NCI-H2107 (cell line): ENCODE measurements around the gene ABHD14A.

ENCODE experiments used
- DNase-seq: peaks from one replicate; lab custom pipeline; 2025; lab: John Stamatoyannopoulos, UW

The ABHD14A gene

DNA sequence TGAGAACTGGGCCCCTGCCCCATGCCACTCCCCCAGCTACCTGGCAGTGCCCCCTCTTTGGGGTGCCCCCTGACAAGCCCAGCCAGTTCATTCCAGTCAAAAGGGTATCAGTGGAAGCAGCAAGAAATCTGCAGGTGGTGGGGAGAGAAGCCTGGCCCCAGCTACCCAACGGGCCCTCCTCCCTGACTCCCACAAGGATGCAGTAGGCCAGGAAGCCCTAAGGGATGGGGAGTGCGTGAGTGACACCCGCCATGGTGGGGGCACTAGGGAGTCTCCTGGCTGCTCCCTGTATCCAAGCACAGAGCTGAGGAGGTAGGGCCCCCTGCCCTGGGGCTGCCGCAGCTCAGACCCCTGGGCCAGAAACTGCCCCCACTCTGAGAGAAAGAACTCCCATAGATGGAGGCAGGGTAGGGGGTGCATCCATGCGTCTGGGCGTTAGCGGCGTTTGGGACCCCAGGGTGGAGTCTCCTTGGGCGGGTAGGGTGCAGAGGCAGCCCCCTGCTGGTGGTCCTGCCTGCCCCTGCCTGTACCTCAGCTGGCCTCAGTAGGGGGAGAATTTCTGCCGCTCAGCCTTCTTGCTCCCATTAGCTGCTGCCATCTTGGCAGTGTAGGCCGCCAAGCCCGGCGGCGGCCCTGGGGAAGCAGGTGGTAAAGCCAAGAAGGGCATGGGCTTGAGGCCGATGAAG, 17.2 kb upstream of the ABHD14A start:
- no peak for DNase-seq

- no peak for DNase-seq
Measured at GRCh38 chr3:51958603-51959521, 16.0 kb upstream of the ABHD14A start.

GRCh38 chr3:51959651-51960050, 15.2 kb upstream of the ABHD14A start:
- no peak for DNase-seq

DNA sequence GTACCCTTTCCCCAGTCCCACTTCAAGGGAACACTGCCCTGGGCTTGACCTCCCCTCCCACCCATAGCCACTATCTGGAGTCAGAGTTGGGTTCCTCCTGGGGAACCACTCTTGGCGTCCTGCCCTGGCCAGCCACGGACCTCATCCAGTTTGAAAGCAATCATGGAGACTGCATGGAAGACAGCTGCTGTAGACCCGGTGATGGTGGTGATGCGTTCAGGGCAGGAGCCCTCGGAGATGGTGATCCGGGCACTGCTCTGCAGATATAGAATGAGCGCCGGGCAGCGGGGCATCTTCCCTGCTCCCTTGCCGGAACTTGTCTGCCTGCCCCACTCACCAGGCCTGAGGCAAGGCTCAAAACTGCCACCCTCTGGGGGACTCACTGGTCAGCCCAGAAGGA, 14.5 kb upstream of the ABHD14A start:
- DNase-seq = no peak

DNA sequence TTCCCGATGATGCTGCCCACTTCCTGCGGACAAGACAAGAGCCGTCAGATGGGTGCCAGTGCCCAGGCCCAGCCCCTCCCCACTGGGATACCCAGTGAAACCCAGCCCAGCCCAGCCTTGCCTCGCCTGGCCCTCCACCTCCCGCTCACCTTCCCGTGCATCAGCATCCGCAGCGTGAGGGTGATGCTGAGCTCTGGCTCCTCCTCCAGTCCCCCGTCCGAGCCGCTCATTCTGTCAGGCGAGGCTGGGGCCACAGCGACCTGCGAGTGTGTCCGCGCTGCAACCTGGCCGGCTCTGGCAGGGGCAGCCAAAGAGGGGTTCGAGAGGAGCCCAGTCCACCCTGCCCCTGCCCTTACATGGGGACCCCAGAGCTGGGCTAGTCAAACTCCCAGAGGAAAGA, 13.9 kb upstream of the ABHD14A start:
- no peak for DNase-seq

DNA sequence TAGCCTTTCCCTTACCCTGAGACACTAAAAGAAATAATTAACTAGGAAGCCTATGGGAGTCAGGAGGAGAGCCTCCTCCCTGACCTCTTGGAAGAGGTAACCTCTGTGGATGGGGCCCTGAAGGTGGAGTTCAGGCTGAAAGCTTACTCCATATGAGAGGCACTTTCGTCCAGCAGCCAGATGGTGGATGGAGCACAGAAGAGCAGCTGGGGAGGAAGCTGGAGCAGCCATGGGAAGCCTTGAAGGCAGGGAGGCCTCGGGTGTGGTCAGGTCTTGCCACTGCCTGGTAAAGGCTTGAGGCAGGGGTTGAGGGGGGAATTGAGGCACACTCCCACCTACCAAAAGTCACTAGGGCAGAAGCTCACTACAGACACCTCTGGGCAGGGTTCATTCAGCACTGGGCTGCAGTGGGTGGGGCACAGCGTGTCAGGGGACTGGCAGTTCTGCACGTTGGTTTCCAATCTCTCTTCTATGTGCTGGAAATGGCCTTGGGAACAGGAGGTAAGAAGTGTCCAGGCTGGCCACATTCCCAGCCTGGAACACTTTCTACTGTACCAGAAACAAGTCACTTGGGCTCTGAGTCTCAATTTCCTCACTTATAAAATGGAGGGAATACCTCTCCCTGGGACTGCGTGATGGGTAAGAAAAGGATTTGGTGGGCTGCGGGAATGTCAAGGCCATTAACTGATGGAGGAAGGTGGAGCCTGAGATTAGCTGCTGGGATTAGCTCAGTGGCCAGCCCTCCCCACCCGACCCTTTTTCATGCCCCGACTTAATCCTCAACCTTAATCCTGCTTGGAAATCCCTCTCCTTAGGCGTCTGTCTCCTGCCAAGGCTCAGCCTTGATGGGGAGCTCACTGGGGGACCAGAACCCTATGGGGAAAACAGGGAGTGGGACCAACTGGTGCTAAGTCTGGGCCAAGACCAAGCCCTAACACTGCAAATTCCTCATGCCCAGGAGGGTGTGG, 13.0 kb upstream of the ABHD14A start:
- no peak for DNase-seq

DNA sequence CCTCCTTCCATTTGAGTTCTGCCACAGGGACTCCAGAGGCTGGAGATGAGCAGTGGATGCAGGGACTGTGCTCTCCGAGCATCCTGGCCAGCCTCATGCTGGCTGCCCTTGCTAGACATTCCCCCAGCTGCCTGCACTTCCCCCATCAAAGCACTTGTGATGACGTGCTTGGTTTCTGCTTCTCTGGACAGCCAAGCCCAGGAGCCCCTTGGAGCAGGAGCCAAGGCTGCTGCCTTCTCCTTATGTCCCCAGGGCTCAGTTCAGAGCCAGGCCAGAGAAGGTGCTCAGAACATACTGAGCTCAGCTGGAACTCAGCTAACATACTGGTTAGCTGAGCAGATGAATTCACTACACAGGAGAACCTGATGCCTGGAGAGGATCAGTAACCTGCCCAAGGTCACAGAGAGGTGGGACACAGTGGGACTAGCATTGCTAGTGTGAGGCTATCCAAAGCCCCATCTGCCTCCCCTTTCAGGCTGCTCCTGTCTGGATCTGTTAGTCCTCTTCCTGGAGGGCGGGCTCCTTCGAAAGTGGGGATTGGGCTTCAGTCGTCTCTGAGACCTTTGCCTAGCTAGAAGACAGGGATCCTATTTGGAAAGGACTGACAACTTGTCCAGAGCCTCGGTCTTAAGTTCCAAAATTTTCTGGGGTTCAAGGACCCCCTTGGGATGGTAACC, 11.9 kb upstream of the ABHD14A start:
- DNase-seq = no peak

DNA sequence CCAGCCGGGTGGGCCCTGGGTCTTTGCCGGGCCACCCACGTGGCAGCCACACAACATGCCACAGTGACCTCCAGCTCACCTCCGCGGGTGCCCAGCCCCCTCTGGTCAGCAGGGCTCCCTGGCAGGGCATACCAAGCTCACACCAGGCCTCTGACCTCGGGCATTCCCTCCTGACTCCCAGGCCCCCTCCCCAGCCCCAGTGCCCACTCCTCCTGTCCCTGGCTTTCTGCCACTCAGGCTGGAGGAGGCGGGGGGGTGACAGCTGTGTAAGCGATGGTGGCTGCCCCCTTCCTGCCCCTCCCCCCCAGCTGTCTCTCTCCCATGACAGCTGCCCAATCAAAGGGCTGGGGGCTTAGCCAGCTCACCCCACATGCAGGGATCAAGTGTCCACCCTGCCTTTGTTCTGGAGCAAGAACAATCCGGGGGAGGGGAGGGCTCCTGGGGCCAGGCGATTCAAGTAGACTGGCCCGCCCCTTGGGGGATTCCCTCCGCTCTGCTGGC, 10.9 kb upstream of the ABHD14A start:
- no peak for DNase-seq

GRCh38 chr3:51964521-51964920, 10.3 kb upstream of the ABHD14A start:
- DNase-seq = no peak

DNA sequence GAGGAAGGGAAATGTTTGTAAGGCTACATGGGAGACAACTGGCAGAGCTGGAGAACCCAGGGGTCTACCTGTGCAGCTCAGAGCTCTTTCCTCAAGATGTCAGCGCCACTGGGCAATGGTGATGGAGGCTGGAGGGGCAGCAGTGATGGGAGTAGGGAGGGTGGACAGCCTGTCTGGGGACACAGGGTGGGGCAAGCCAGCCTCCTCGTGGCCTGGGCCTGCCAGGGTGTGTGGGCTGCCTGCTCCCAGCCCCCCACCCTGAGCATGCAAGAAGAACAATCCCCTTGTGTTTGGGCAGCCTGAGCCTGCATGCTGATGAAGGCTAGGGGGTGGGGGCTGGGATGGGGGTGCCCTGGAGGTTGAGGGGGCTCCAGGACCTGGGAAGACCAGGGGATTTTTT, 8.8 kb upstream of the ABHD14A start:
- DNase-seq = no peak

GRCh38 chr3:51966486-51966885, 8.4 kb upstream of the ABHD14A start:
- DNase-seq = no peak

- no peak for DNase-seq
Measured at GRCh38 chr3:51966922-51967383, 7.9 kb upstream of the ABHD14A start.

DNA sequence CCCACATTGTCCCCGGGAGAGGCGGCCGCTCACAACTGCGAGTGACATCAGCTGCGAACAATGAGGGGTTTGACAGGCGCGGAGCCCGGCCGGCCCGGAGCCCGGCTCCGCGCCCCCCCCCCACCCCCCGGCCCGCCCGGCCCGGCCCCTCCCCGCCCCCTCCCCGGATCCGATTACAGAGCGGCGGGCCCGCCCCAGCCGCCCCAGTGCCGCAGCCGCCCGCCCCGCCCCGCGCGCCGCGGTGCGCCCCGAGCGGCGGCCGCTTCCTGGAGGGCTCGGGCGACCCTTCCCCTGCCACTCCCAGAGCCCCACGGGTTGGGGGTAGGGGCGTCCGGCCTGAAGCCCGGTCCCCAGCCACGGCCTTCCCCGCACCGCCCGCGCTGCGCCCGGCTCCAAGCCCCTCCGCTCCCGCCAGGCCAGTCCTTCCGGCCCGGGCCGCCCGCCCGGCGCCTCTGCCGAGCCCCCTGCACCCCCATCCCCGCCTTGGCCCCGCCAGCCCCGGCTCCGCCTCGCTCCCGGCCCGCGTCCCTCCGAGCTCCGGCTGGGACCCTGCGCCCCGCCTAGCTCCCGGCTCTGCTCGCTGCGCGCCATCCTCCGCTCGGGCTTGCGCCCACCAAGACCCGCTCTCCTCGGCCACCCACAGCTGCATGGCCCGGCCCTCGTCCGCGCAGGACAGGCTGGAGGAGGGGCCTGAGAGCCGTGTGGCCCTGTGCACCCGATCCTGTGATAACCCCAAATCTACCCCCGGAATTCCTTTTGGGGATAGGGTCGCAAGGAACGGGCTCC, 7.3 kb upstream of the ABHD14A start, which contains the start of gene PCBP4:
Gene PCBP4 (minus strand): TSS at position 71 of the 786 bp plus-strand sequence. CDS start 6,214 bp downstream, outside the sequence.
- no peak for DNase-seq

- DNase-seq = no peak
Measured at GRCh38 chr3:51968170-51968775, 6.6 kb upstream of the ABHD14A start.

GRCh38 chr3:51968883-51969678, 5.8 kb upstream of the ABHD14A start:
- no peak for DNase-seq

- DNase-seq = no peak
Measured at GRCh38 chr3:51969841-51970240, 5.0 kb upstream of the ABHD14A start.

GRCh38 chr3:51970606-51971300, 4.1 kb upstream of the ABHD14A start:
- DNase-seq = no peak

DNA sequence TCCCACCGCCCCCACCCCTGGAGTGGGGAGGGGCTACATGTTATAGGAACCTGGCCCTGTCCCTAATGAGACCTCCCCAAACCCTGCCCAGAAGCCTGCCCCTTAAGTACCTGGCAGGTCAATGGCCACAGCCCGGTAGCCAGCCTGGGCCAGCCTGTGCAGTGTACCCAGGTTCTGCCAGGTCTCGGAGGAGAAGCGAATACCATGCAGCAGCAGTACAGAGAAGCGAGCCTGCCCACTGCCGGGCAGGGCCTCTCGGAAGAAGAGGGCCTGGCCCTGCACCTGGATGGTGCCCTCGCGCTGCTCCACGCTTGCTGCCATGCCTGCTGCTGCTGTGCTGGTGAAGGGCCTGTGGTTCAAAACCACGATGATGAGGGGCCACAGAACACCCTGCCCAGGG, 3.5 kb upstream of the ABHD14A start:
- DNase-seq = no peak
